A673 (cell line): Measurements from ENCODE around the gene SHISAL2A.

Experiments used
- CTCF ChIP-seq: fragments of 300-800, 200-600 bp; sonication (generic); conservative IDR thresholded peaks from 2 replicates; pipeline ENCODE4 v1.5.1; 2017; ENCODE audit warnings: low read depth, mild to moderate bottlenecking, antibody characterized with exemption, low read length, moderate library complexity, mixed read lengths
- EZH2 ChIP-seq: fragments of 200-600 bp; sonication (generic); IDR thresholded peaks from 2 replicates; pipeline ENCODE4 v1.6.1; 2017; ENCODE audit warnings: borderline replicate concordance, low read depth, mild to moderate bottlenecking, mixed read lengths, antibody characterized with exemption, low read length; ENCODE audit not compliant: poor library complexity, severe bottlenecking

- TF ChIP-seq EZH2 (no peak), CTCF (no peak)
These were observed 42.7 kb upstream of the SHISAL2A start for GRCh38 chr1:52590266-52590665.
